NCI-H526 treated with DMSO at 0.1 percent for 48 hours (cell line): ENCODE results near the gene SPOUT1.
A peak's percentile ranks its signal among the peaks of the same experiment; 100 is the strongest.
"Not testable (repeated sequence)": the region's sequence is repeated elsewhere in the genome, so short reads cannot be mapped to it uniquely, and the experiment has no call there.

Source experiments
- DNase-seq: peaks from one replicate; lab custom pipeline; 2025; lab: John Stamatoyannopoulos, UW

Gene SPOUT1

GRCh38 chr9:128809831-128810230 lies 19.8 kb downstream of the SPOUT1 start:
- DNase-seq: no peak

- no peak for DNase-seq
Observed at GRCh38 chr9:128809036-128809599, 20.5 kb downstream of the SPOUT1 start.

GRCh38 chr9:128808543-128808942 lies 21.1 kb downstream of the SPOUT1 start:
- no peak for DNase-seq

GRCh38 chr9:128807827-128808226 lies 21.8 kb downstream of the SPOUT1 start:
- DNase-seq: no peak

GRCh38 chr9:128805661-128806060 lies 23.9 kb downstream of the SPOUT1 start:
- no peak for DNase-seq

- no peak for DNase-seq
Observed at GRCh38 chr9:128802482-128802881, 27.1 kb downstream of the SPOUT1 start.

- no peak for DNase-seq
Observed at GRCh38 chr9:128800061-128800460, 29.5 kb downstream of the SPOUT1 start.

- DNase-seq: no peak
Observed at GRCh38 chr9:128798896-128799295, 30.7 kb downstream of the SPOUT1 start.

GRCh38 chr9:128794961-128795360 lies 34.6 kb downstream of the SPOUT1 start:
- DNase-seq: not testable (repeated sequence)

- no peak for DNase-seq
Observed at GRCh38 chr9:128792978-128793686, 36.5 kb downstream of the SPOUT1 start.

- DNase-seq: no peak
Observed at GRCh38 chr9:128792134-128792533, 37.5 kb downstream of the SPOUT1 start.

- no peak for DNase-seq
Observed at GRCh38 chr9:128790536-128790935, 39.1 kb downstream of the SPOUT1 start.

GRCh38 chr9:128788445-128788844 lies 41.1 kb downstream of the SPOUT1 start:
- DNase-seq: no peak

GRCh38 chr9:128787659-128788058 lies 41.9 kb downstream of the SPOUT1 start:
- DNase-seq: no peak

GRCh38 chr9:128786681-128787601 lies 42.7 kb downstream of the SPOUT1 start, which contains the start of gene TBC1D13:
Gene TBC1D13 (plus strand): TSS chr9:128787253. CDS start chr9:128787354, 101 bp downstream.
- peak; percentile 60 for DNase-seq

- no peak for DNase-seq
Observed at GRCh38 chr9:128785427-128785826, 44.2 kb downstream of the SPOUT1 start.

GRCh38 chr9:128782669-128783068 lies 46.9 kb downstream of the SPOUT1 start:
- DNase-seq: no peak

- no peak for DNase-seq
Observed at GRCh38 chr9:128781187-128782070, 48.2 kb downstream of the SPOUT1 start.

GRCh38 chr9:128780093-128780492 lies 49.5 kb downstream of the SPOUT1 start:
- DNase-seq: not testable (repeated sequence)

GRCh38 chr9:128774804-128775203 lies 54.8 kb downstream of the SPOUT1 start:
- no peak for DNase-seq

GRCh38 chr9:128773049-128773448 lies 56.5 kb downstream of the SPOUT1 start:
- DNase-seq: no peak
